ENCODE data around the gene LCA5L. TPM values are rescaled to one million over a fixed set of nuclear protein-coding genes. Genes with fewer than 3 reads are reported as not detected.

LCA5L gene
- total RNA-seq, 4 donors from 2014 or later = 3.8 to 27.8 (median 5.7) TPM

GRCh38 chr21:39481886-39482285 lies 36.3 kb upstream of the LCA5L start:
- intact Hi-C loops (cut with DNase I) = no loop called here
- H3K36me3 ChIP-seq = no peaks in the 10 kb centered on the region
- no peaks in the 10 kb centered on the region for H3K4me1 ChIP-seq
- no peak for DNase-seq
- TF ChIP-seq CTCF (IDR thresholded peaks at IDR 0.05) = no peak
- TF ChIP-seq POLR2A (IDR thresholded peaks at IDR 0.05) = no peak
- no peaks in the 10 kb centered on the region for H3K27me3 ChIP-seq
- H3K9me3 ChIP-seq = no peaks in the 10 kb centered on the region
- 80 to 83% methylated on average over 3 of the region's 3 CpGs for WGBS, 2 donors
- no peak overlapping the region for H3K27ac ChIP-seq
- no peak overlapping the region for H3K4me3 ChIP-seq (replicated peaks in 1 of 3)

GRCh38 chr21:39480271-39480670 lies 34.7 kb upstream of the LCA5L start:
- no peak for TF ChIP-seq CTCF (IDR thresholded peaks at IDR 0.05)
- no peak overlapping the region for H3K4me3 ChIP-seq (replicated peaks in 1 of 3)
- intact Hi-C loops (cut with DNase I) = no loop called here
- DNase-seq = no peak
- H3K27me3 ChIP-seq = no peaks in the 10 kb centered on the region
- H3K9me3 ChIP-seq = no peaks in the 10 kb centered on the region
- 91 to 96% methylated on average over 4 of the region's 4 CpGs for WGBS, 2 donors
- H3K36me3 ChIP-seq = no peaks in the 10 kb centered on the region
- no peaks in the 10 kb centered on the region for H3K4me1 ChIP-seq
- no peak overlapping the region for H3K27ac ChIP-seq

- no peak for TF ChIP-seq CTCF (IDR thresholded peaks at IDR 0.05)
- TF ChIP-seq POLR2A (IDR thresholded peaks at IDR 0.05) = no peak
- no peak overlapping the region for H3K27ac ChIP-seq
- no peaks in the 10 kb centered on the region for H3K4me1 ChIP-seq
- no peaks in the 10 kb centered on the region for H3K36me3 ChIP-seq
- intact Hi-C loops (cut with DNase I) = no loop called here
- H3K27me3 ChIP-seq = no peaks in the 10 kb centered on the region
- H3K9me3 ChIP-seq = no peaks in the 10 kb centered on the region
- 50 to 59% methylated on average over 2 of the region's 2 CpGs for WGBS, 2 donors
- no peak overlapping the region for H3K4me3 ChIP-seq (replicated peaks in 1 of 3)
- DNase-seq = no peak
Measured at GRCh38 chr21:39479814-39480182, 34.2 kb upstream of the LCA5L start.

GRCh38 chr21:39479164-39479813 lies 33.7 kb upstream of the LCA5L start:
- no peaks in the 10 kb centered on the region for H3K27me3 ChIP-seq
- intact Hi-C loops (cut with DNase I) = no loop called here
- no peak for TF ChIP-seq POLR2A (IDR thresholded peaks at IDR 0.05)
- TF ChIP-seq CTCF (IDR thresholded peaks at IDR 0.05) = no peak
- H3K4me1 ChIP-seq = no peaks in the 10 kb centered on the region
- no peak overlapping the region for H3K27ac ChIP-seq
- H3K9me3 ChIP-seq = no peaks in the 10 kb centered on the region
- no peaks in the 10 kb centered on the region for H3K36me3 ChIP-seq
- WGBS, 2 donors = 82 to 84% methylated on average over 4 of the region's 4 CpGs
- DNase-seq = no peak
- no peak overlapping the region for H3K4me3 ChIP-seq (replicated peaks in 1 of 3)

- H3K9me3 ChIP-seq = no peaks in the 10 kb centered on the region
- intact Hi-C loops (cut with DNase I) = no loop called here
- no peak overlapping the region for H3K27ac ChIP-seq
- TF ChIP-seq POLR2A (IDR thresholded peaks at IDR 0.05) = no peak
- no peak for TF ChIP-seq CTCF (IDR thresholded peaks at IDR 0.05)
- DNase-seq = no peak
- H3K27me3 ChIP-seq = no peaks in the 10 kb centered on the region
- H3K36me3 ChIP-seq = no peaks in the 10 kb centered on the region
- H3K4me1 ChIP-seq = no peaks in the 10 kb centered on the region
- WGBS, 2 donors = 89 to 100% methylated on average over 2 of the region's 2 CpGs
- H3K4me3 ChIP-seq (replicated peaks in 1 of 3) = no peak overlapping the region
Measured at GRCh38 chr21:39474611-39475010, 29.0 kb upstream of the LCA5L start.

Data from thyroid gland (tissue), 4 donors.